Fibroblast of upper back skin (primary cell): ENCODE results near the gene NRG3.
"Not testable (repeated sequence)": the region's sequence is repeated elsewhere in the genome, so short reads cannot be mapped to it uniquely, and the experiment has no call there.

Experiments used
- DNase-seq: peaks from one replicate; pipeline ENCODE4 v3.0.0-alpha.2; 2013

Gene NRG3

GRCh38 chr10:81963606-81964005 is 88.6 kb downstream of the NRG3 start:
- no peak for DNase-seq

- DNase-seq = no peak
Measured at GRCh38 chr10:81967716-81968115, 92.7 kb downstream of the NRG3 start.

- DNase-seq = no peak
Measured at GRCh38 chr10:81969136-81969535, 94.1 kb downstream of the NRG3 start.

- DNase-seq = no peak
Measured at GRCh38 chr10:81978238-81978637, 103.2 kb downstream of the NRG3 start.

GRCh38 chr10:81981724-81982123 is 106.7 kb downstream of the NRG3 start:
- DNase-seq = no peak

- no peak for DNase-seq
Measured at GRCh38 chr10:81984428-81984827, 109.4 kb downstream of the NRG3 start.

GRCh38 chr10:81995254-81995653 is 120.3 kb downstream of the NRG3 start:
- no peak for DNase-seq

GRCh38 chr10:81996927-81997326 is 121.9 kb downstream of the NRG3 start:
- DNase-seq = no peak

GRCh38 chr10:82020999-82021398 is 146.0 kb downstream of the NRG3 start:
- no peak for DNase-seq

GRCh38 chr10:82027711-82028110 is 152.7 kb downstream of the NRG3 start:
- no peak for DNase-seq

GRCh38 chr10:82037076-82037475 is 162.1 kb downstream of the NRG3 start:
- DNase-seq = no peak

- DNase-seq = no peak
Measured at GRCh38 chr10:82038587-82038986, 163.6 kb downstream of the NRG3 start.

GRCh38 chr10:82040336-82040735 is 165.3 kb downstream of the NRG3 start:
- no peak for DNase-seq

GRCh38 chr10:82041018-82041417 is 166.0 kb downstream of the NRG3 start:
- no peak for DNase-seq

GRCh38 chr10:82056391-82056790 is 181.4 kb downstream of the NRG3 start:
- DNase-seq = no peak

- DNase-seq = not testable (repeated sequence)
Measured at GRCh38 chr10:82067192-82067591, 192.2 kb downstream of the NRG3 start.

- no peak for DNase-seq
Measured at GRCh38 chr10:82068501-82068900, 193.5 kb downstream of the NRG3 start.

GRCh38 chr10:82071231-82071630 is 196.2 kb downstream of the NRG3 start:
- no peak for DNase-seq

GRCh38 chr10:82072124-82072523 is 197.1 kb downstream of the NRG3 start:
- no peak for DNase-seq

- DNase-seq = no peak
Measured at GRCh38 chr10:82075605-82076004, 200.6 kb downstream of the NRG3 start.

GRCh38 chr10:82084496-82084895 is 209.5 kb downstream of the NRG3 start:
- no peak for DNase-seq

- no peak for DNase-seq
Measured at GRCh38 chr10:82084904-82085303, 209.9 kb downstream of the NRG3 start.

GRCh38 chr10:82089327-82089726 is 214.3 kb downstream of the NRG3 start:
- DNase-seq = no peak

GRCh38 chr10:82091413-82091812 is 216.4 kb downstream of the NRG3 start:
- DNase-seq = no peak

- DNase-seq = no peak
Measured at GRCh38 chr10:82092111-82092510, 217.1 kb downstream of the NRG3 start.

GRCh38 chr10:82124713-82125112 is 249.7 kb downstream of the NRG3 start:
- DNase-seq = no peak
